Esophagus muscularis mucosa (tissue), 4 donors: ENCODE data around the gene IFT22.

ENCODE experiments used
- EP300 ChIP-seq: sonication (generic); formaldehyde crosslinking; IDR thresholded peaks from one replicate; pipeline ENCODE4 v1.6.1; 2017; ENCODE audit warnings: antibody characterized with exemption
- POLR2A ChIP-seq: fragments of 450-650 bp; IDR thresholded peaks from one replicate; pipeline ENCODE4 v1.6.1; 2017; ENCODE audit warnings: antibody characterized with exemption, moderate library complexity, mild to moderate bottlenecking, low read depth
- POLR2AphosphoS5 ChIP-seq, 2 donors: sonication (generic); formaldehyde crosslinking; IDR thresholded peaks; one replicate each; pipeline ENCODE4 v1.6.1; 2017; ENCODE audit warnings: antibody characterized with exemption in 2 of 2
- TF ChIP-seq, protein P1 (sequence below), 3 experiments: fragments of 200-600 bp in 2 of 3; fragments of 450-650 bp in 1 of 3; sonication (generic) in 2 of 3; IDR thresholded peaks; one replicate each; pipeline ENCODE4 v1.5.1; 2017 to 2019; ENCODE audit warnings: antibody characterized with exemption in 3 of 3, mild to moderate bottlenecking in 2 of 3, moderate library complexity in 1 of 3

DNA sequence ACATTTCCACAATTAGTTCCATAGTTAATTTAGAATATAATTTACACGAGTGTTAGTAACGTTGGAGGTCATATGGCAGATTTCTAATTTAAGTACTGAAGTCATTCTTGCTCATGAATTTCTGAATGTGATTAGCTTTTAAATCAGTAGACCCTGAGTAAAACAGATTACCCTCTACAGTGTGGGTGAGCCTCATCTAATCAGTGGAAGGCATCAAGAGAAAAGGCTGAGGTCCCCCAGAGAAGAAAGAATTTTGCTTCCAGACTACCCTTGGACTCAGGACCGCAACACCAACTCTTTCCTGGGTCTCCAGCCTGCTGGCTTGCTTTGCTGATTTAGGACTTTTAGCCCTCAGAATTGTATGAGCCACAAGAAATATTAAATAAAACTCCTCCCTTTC, 33.2 kb downstream of the IFT22 start:
- TF ChIP-seq, protein P1, sequence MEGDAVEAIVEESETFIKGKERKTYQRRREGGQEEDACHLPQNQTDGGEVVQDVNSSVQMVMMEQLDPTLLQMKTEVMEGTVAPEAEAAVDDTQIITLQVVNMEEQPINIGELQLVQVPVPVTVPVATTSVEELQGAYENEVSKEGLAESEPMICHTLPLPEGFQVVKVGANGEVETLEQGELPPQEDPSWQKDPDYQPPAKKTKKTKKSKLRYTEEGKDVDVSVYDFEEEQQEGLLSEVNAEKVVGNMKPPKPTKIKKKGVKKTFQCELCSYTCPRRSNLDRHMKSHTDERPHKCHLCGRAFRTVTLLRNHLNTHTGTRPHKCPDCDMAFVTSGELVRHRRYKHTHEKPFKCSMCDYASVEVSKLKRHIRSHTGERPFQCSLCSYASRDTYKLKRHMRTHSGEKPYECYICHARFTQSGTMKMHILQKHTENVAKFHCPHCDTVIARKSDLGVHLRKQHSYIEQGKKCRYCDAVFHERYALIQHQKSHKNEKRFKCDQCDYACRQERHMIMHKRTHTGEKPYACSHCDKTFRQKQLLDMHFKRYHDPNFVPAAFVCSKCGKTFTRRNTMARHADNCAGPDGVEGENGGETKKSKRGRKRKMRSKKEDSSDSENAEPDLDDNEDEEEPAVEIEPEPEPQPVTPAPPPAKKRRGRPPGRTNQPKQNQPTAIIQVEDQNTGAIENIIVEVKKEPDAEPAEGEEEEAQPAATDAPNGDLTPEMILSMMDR (IDR thresholded peaks at IDR 0.05): no peak
- TF ChIP-seq POLR2A (no peak), POLR2AphosphoS5 (IDR thresholded peaks at IDR 0.05) (no peak), EP300 (no peak)
